ENCODE measurements around the gene ATP2B2. TPM values are rescaled to one million over a fixed set of nuclear protein-coding genes. Genes with fewer than 3 reads are reported as not detected.
A peak's percentile ranks its signal among the peaks of the same experiment; 100 is the strongest.

The ATP2B2 gene
- polyA plus RNA-seq, 2 of the 4 experiments (the other 2 are of a cell fraction), result 0.03 to 0.04 TPM

DNA sequence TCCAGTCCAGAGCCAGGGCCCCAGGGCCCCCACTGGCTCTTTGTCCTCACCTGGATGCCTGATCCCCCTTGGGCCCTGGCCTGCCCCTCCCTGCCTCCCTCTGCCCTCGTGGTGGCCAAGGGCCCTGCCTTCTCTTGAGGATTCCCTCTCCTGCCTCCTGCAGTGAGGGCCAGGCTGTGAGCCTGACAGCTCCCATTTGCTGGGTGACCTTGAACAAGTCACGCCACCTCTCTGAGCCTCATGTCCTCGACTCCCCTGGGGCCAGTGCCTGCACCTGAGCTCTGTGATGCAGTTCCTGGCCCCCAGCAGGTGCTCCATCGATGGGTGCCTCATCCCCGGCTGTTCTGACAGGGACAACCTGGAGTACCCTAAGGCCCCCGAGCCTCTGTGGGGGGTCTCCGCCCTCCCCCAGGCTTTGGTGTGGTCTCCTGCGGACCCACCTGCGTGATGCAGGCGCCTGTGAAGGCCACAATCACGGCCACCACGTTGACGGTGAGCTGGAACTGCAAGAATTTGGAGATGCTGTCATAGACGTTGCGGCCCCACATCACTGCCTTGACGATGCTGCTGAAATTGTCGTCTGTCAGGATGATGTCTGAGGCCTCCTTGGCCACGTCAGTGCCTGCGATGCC lies 160.3 kb downstream of the ATP2B2 start:
- Histone ChIP-seq H3K4me1 (no peaks in the 10 kb centered on the region), H3K27ac (no peak overlapping the region), H3K9me3 (no peaks in the 10 kb centered on the region), H3K4me3 (no peak overlapping the region), H3K4me2 (no peak overlapping the region)
- CTCF ChIA-PET, result interaction anchor here (0.6 to 10.4 kb wide), 31 partner anchors 9 to 576 kb away, joined by 3 to 121 read pairs (median 5); partner anchors contain the start of gene SEC13
- POLR2A ChIA-PET, result no interaction called here
- TF ChIP-seq RNF2 (IDR thresholded peaks at IDR 0.05; ENCODE audit: borderline replicate concordance, low read depth), result no peak
- no peak for TF ChIP-seq CBX8 (IDR thresholded peaks at IDR 0.05)
- TF ChIP-seq CEBPB (IDR thresholded peaks at IDR 0.05), result no peak
- TF ChIP-seq RARB (CRISPR knock-in tag; IDR thresholded peaks at IDR 0.05), result no peak
- WGBS (ENCODE audit: missing lambda C conversion rate), result 55% methylated on average over 12 of the region's 19 CpGs
- peak in 1 of 2 experiments; percentile 9; a peak in 1 of 6 replicates for ATAC-seq
- no peak for DNase-seq (ENCODE audit: low read depth in 1 of 2, low spot score in 1 of 2)
- no peak for FAIRE-seq

DNA sequence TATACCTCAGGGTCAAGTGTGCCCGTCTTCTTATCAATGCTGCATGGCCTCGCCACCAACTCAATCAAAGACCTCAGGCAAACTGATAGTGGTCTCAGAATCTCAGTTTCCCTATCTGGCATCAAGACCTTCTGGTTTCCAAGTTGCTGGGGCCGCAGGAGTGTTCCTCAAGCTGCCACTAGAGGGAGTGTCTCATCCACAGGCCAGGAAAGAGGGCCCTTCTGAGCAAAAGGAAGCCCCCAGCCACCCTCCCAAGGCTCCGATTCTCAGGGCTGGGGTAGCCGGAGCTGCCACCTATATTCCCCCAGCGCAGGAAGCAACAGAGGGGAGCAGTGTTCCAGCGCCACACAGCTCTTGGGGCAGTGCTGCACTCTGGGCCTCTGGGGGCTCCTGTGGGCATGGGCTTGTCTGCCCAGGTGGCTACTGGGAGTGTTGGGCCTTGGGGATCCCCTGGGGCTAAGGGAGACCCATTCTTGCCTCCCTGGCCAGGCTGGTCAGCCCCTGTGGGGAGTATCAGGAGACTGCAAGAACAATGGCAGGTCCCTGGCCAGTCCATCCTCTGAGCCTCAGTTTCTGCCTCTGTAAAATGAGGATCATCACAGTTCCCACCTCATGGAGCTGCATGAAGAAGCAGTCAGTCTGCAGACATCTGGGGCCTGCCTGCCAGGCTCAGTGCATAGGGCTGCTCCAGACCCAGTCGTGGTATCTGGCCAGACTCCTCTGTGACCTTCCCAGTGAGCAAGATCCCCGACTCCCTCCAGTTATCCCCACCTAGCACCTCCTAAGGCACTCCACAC lies 161.0 kb downstream of the ATP2B2 start:
- DNase-seq (ENCODE audit: low read depth in 1 of 2, low spot score in 1 of 2), result peak; percentile 56 to 63
- no peak overlapping the region for H3K4me3 ChIP-seq
- 20% methylated on average over 7 of the region's 9 CpGs for WGBS (ENCODE audit: missing lambda C conversion rate)
- no peaks in the 10 kb centered on the region for H3K9me3 ChIP-seq
- ATAC-seq, result peak; percentile 22 to 76; a peak in 4 of 6 replicates
- TF ChIP-seq, protein P1, sequence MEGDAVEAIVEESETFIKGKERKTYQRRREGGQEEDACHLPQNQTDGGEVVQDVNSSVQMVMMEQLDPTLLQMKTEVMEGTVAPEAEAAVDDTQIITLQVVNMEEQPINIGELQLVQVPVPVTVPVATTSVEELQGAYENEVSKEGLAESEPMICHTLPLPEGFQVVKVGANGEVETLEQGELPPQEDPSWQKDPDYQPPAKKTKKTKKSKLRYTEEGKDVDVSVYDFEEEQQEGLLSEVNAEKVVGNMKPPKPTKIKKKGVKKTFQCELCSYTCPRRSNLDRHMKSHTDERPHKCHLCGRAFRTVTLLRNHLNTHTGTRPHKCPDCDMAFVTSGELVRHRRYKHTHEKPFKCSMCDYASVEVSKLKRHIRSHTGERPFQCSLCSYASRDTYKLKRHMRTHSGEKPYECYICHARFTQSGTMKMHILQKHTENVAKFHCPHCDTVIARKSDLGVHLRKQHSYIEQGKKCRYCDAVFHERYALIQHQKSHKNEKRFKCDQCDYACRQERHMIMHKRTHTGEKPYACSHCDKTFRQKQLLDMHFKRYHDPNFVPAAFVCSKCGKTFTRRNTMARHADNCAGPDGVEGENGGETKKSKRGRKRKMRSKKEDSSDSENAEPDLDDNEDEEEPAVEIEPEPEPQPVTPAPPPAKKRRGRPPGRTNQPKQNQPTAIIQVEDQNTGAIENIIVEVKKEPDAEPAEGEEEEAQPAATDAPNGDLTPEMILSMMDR (IDR thresholded peaks at IDR 0.05), result peak; percentile 87
- TF ChIP-seq BHLHE40 (IDR thresholded peaks at IDR 0.05; ENCODE audit: low read depth, low read length) (no peak), RAD21 (conservative IDR thresholded peaks at IDR 0.05 in 1 of 2, IDR thresholded peaks at IDR 0.05 in 1 of 2) (peak; percentile 81), SMC3 (IDR thresholded peaks at IDR 0.05) (peak; percentile 75; the same call in 2 of the 3 replicates)
- POLR2A ChIA-PET, result no interaction called here
- CTCF ChIA-PET, result interaction anchor here (0.6 to 10.4 kb wide), 44 partner anchors 8 to 576 kb away, joined by 3 to 121 read pairs (median 5); partner anchors contain the start of gene SEC13
- H3K4me1 ChIP-seq, result no peaks in the 10 kb centered on the region
- no peak for FAIRE-seq
- no peak overlapping the region for H3K4me2 ChIP-seq
- no peak overlapping the region for H3K27ac ChIP-seq

DNA sequence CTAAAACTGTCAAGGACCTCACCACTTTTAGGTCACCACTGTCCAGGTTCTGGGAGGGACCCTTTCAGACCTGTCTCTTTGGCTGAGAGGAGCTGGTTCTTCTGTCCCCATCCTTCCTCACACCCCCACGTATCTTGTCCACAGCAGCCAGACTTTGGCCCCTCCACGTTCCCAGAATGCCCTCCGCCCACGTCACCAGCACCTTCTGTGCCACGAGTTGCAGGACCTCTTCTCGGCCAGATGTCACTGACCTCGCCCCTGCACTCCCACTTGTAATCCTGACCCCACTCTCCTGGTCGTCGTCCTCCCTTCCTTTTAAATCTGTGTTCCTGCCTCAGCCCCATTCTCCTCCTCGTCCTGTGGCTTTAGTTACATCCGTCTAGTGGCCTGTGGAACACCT lies 161.9 kb downstream of the ATP2B2 start:
- FAIRE-seq (no peak), DNase-seq (ENCODE audit: low read depth in 1 of 2, low spot score in 1 of 2) (no peak), ATAC-seq (no peak)
- Histone ChIP-seq H3K9me3 (no peaks in the 10 kb centered on the region), H3K27ac (no peak overlapping the region), H3K4me2 (no peak overlapping the region), H3K4me3 (no peak overlapping the region), H3K4me1 (no peaks in the 10 kb centered on the region)
- TF ChIP-seq, protein P2, sequence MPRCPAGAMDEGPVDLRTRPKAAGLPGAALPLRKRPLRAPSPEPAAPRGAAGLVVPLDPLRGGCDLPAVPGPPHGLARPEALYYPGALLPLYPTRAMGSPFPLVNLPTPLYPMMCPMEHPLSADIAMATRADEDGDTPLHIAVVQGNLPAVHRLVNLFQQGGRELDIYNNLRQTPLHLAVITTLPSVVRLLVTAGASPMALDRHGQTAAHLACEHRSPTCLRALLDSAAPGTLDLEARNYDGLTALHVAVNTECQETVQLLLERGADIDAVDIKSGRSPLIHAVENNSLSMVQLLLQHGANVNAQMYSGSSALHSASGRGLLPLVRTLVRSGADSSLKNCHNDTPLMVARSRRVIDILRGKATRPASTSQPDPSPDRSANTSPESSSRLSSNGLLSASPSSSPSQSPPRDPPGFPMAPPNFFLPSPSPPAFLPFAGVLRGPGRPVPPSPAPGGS (IDR thresholded peaks at IDR 0.05), result no peak
- no peak for TF ChIP-seq POLR2AphosphoS2 (conservative IDR thresholded peaks at IDR 0.05; ENCODE audit: low read length)
- TF ChIP-seq NFE2L2 (conservative IDR thresholded peaks at IDR 0.05; ENCODE audit: low read length), result no peak
- TF ChIP-seq, protein P3, sequence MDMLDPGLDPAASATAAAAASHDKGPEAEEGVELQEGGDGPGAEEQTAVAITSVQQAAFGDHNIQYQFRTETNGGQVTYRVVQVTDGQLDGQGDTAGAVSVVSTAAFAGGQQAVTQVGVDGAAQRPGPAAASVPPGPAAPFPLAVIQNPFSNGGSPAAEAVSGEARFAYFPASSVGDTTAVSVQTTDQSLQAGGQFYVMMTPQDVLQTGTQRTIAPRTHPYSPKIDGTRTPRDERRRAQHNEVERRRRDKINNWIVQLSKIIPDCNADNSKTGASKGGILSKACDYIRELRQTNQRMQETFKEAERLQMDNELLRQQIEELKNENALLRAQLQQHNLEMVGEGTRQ (IDR thresholded peaks at IDR 0.05), result no peak
- TF ChIP-seq CBX8 (IDR thresholded peaks at IDR 0.05), result no peak
- no peak for TF ChIP-seq TP53 (CRISPR knock-in tag; IDR thresholded peaks at IDR 0.05)
- no peak for TF ChIP-seq RARB (CRISPR knock-in tag; IDR thresholded peaks at IDR 0.05)
- no peak for TF ChIP-seq CEBPB (IDR thresholded peaks at IDR 0.05)
- TF ChIP-seq, protein P4, sequence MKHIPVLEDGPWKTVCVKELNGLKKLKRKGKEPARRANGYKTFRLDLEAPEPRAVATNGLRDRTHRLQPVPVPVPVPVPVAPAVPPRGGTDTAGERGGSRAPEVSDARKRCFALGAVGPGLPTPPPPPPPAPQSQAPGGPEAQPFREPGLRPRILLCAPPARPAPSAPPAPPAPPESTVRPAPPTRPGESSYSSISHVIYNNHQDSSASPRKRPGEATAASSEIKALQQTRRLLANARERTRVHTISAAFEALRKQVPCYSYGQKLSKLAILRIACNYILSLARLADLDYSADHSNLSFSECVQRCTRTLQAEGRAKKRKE (CRISPR knock-in tag; IDR thresholded peaks at IDR 0.05; ENCODE audit: low read depth), result no peak
- TF ChIP-seq JUN (IDR thresholded peaks at IDR 0.05), result no peak
- TF ChIP-seq, protein P5, sequence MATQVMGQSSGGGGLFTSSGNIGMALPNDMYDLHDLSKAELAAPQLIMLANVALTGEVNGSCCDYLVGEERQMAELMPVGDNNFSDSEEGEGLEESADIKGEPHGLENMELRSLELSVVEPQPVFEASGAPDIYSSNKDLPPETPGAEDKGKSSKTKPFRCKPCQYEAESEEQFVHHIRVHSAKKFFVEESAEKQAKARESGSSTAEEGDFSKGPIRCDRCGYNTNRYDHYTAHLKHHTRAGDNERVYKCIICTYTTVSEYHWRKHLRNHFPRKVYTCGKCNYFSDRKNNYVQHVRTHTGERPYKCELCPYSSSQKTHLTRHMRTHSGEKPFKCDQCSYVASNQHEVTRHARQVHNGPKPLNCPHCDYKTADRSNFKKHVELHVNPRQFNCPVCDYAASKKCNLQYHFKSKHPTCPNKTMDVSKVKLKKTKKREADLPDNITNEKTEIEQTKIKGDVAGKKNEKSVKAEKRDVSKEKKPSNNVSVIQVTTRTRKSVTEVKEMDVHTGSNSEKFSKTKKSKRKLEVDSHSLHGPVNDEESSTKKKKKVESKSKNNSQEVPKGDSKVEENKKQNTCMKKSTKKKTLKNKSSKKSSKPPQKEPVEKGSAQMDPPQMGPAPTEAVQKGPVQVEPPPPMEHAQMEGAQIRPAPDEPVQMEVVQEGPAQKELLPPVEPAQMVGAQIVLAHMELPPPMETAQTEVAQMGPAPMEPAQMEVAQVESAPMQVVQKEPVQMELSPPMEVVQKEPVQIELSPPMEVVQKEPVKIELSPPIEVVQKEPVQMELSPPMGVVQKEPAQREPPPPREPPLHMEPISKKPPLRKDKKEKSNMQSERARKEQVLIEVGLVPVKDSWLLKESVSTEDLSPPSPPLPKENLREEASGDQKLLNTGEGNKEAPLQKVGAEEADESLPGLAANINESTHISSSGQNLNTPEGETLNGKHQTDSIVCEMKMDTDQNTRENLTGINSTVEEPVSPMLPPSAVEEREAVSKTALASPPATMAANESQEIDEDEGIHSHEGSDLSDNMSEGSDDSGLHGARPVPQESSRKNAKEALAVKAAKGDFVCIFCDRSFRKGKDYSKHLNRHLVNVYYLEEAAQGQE (IDR thresholded peaks at IDR 0.05), result no peak
- no peak for TF ChIP-seq PHF8 (IDR thresholded peaks at IDR 0.05; ENCODE audit: borderline replicate concordance, low read depth)
- TF ChIP-seq EHF (CRISPR knock-in tag; IDR thresholded peaks at IDR 0.05), result no peak
- no peak for TF ChIP-seq GATA3 (IDR thresholded peaks at IDR 0.05; ENCODE audit: borderline replicate concordance)
- TF ChIP-seq ZSCAN20 (CRISPR knock-in tag; IDR thresholded peaks at IDR 0.05), result no peak
- POLR2A ChIA-PET, result no interaction called here
- 24% methylated on average over 11 of the region's 11 CpGs for WGBS (ENCODE audit: missing lambda C conversion rate)
- CTCF ChIA-PET, result interaction anchor here (0.6 to 10.4 kb wide), 36 partner anchors 8 to 423 kb away, joined by 3 to 121 read pairs (median 5); partner anchors contain the start of gene SEC13
